Upper lobe of left lung (tissue), 4 donors: Measurements from ENCODE around the gene RPS6KA2.
"Not testable (repeated sequence)": the region's sequence is repeated elsewhere in the genome, so short reads cannot be mapped to it uniquely, and the experiment has no call there.

Experiments
- POLR2A ChIP-seq, 4 donors: fragments of 450-650 bp; IDR thresholded peaks; one replicate each; pipeline ENCODE4 v1.5.1; 2016 to 2017; ENCODE audit warnings: antibody characterized with exemption in 4 of 4, mild to moderate bottlenecking in 2 of 4
- TF ChIP-seq, protein P1 (sequence below), 6 experiments: fragments of 450-650 bp in 4 of 6; fragments of 200-600 bp in 2 of 6; sonication (generic) in 2 of 6; IDR thresholded peaks; one replicate each; pipeline ENCODE4 v1.5.1; 2016 to 2019; ENCODE audit warnings: antibody characterized with exemption in 6 of 6

DNA sequence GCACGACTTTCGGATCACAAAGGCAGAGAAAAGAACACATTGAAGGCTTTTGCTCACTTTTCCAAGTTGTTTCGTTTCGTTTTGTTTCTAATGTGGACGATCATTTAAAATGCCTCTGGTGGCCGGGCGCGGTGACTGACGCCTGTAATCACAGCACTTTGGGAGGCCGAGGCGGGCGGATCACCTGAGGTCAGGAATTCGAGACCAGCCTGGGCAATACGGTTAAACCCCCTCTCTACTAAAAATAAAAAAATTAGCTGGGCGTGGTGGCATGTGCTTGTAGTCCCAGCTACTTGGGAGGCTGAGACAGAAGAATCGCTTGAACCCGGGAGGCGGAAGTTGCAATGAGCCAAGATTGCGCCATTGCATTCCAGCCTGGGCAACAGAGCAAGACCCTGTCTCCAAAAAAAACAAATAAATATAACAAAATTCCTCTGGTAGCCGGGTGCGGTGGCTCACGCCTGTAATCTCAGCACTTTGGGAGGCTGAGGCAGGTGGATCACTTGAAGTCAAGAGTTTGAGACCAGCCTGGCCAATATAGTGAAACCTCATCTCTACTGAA, 243.2 kb downstream of the RPS6KA2 start:
- TF ChIP-seq POLR2A (IDR thresholded peaks at IDR 0.05): not testable (repeated sequence)
- TF ChIP-seq, protein P1, sequence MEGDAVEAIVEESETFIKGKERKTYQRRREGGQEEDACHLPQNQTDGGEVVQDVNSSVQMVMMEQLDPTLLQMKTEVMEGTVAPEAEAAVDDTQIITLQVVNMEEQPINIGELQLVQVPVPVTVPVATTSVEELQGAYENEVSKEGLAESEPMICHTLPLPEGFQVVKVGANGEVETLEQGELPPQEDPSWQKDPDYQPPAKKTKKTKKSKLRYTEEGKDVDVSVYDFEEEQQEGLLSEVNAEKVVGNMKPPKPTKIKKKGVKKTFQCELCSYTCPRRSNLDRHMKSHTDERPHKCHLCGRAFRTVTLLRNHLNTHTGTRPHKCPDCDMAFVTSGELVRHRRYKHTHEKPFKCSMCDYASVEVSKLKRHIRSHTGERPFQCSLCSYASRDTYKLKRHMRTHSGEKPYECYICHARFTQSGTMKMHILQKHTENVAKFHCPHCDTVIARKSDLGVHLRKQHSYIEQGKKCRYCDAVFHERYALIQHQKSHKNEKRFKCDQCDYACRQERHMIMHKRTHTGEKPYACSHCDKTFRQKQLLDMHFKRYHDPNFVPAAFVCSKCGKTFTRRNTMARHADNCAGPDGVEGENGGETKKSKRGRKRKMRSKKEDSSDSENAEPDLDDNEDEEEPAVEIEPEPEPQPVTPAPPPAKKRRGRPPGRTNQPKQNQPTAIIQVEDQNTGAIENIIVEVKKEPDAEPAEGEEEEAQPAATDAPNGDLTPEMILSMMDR (IDR thresholded peaks at IDR 0.05): peak in 5 of 6 experiments; percentile 9 to 56 (median 27)
